A172 (cell line): Measurements from ENCODE around the gene SPOCK1. TPM values are rescaled to one million over a fixed set of nuclear protein-coding genes. Genes with fewer than 3 reads are reported as not detected.

ENCODE experiments used
- DNase-seq: peaks from one replicate; pipeline ENCODE4 v3.0.0-alpha.2; 2015; ENCODE audit warnings: low spot score
- total RNA-seq: library from RNA; depleted of rRNA; stranded (reverse); fragments of >200 nt; shearing (Covaris generic); gene quantifications from 2 replicates; pipeline ENCODE4 v1.2.3, GENCODE V29; 2014

The SPOCK1 gene
- total RNA-seq, 1 experiment from 2014 or later = 6.5 TPM

GRCh38 chr5:137332296-137332695, 166.8 kb downstream of the SPOCK1 start:
- no peak for DNase-seq

GRCh38 chr5:137329586-137330296, 169.4 kb downstream of the SPOCK1 start:
- DNase-seq = no peak

- DNase-seq = no peak
Measured at GRCh38 chr5:137328991-137329390, 170.1 kb downstream of the SPOCK1 start.

- no peak for DNase-seq
Measured at GRCh38 chr5:137328463-137328862, 170.7 kb downstream of the SPOCK1 start.

GRCh38 chr5:137325721-137326120, 173.4 kb downstream of the SPOCK1 start:
- no peak for DNase-seq

- peak; percentile 60 for DNase-seq
Measured at GRCh38 chr5:137320056-137321045, 178.8 kb downstream of the SPOCK1 start.

- DNase-seq = no peak
Measured at GRCh38 chr5:137318027-137318426, 181.1 kb downstream of the SPOCK1 start.

GRCh38 chr5:137316346-137316736, 182.8 kb downstream of the SPOCK1 start:
- DNase-seq = no peak

GRCh38 chr5:137315534-137316345, 183.4 kb downstream of the SPOCK1 start:
- DNase-seq = no peak

- no peak for DNase-seq
Measured at GRCh38 chr5:137315109-137315508, 184.0 kb downstream of the SPOCK1 start.

GRCh38 chr5:137313526-137314175, 185.5 kb downstream of the SPOCK1 start:
- no peak for DNase-seq

- no peak for DNase-seq
Measured at GRCh38 chr5:137312011-137312410, 187.1 kb downstream of the SPOCK1 start.

GRCh38 chr5:137310051-137310730, 188.9 kb downstream of the SPOCK1 start:
- DNase-seq = peak; percentile 94

GRCh38 chr5:137309290-137309689, 189.8 kb downstream of the SPOCK1 start:
- no peak for DNase-seq

- DNase-seq = no peak
Measured at GRCh38 chr5:137308311-137308710, 190.8 kb downstream of the SPOCK1 start.

- no peak for DNase-seq
Measured at GRCh38 chr5:137306903-137307302, 192.2 kb downstream of the SPOCK1 start.

GRCh38 chr5:137305971-137306602, 193.0 kb downstream of the SPOCK1 start:
- no peak for DNase-seq

GRCh38 chr5:137304226-137304874, 194.8 kb downstream of the SPOCK1 start:
- no peak for DNase-seq

GRCh38 chr5:137303509-137303908, 195.6 kb downstream of the SPOCK1 start:
- no peak for DNase-seq
